HEK293 (cell line): Measurements from ENCODE around the gene PPP1R14C.

Experiments used
- BCL11A ChIP-seq: fragments of 450-650 bp; formaldehyde crosslinking; IDR thresholded peaks from 2 replicates; pipeline ENCODE4 v1.5.1; 2016; ENCODE audit warnings: low read depth, missing biosample characterization, missing genetic modification characterization
- PRDM4 ChIP-seq: fragments of 450-650 bp; formaldehyde crosslinking; IDR thresholded peaks from 2 replicates; pipeline ENCODE4 v1.5.1; 2017; ENCODE audit warnings: missing biosample characterization, missing genetic modification characterization
- ZBTB49 ChIP-seq: fragments of 450-650 bp; formaldehyde crosslinking; IDR thresholded peaks from 2 replicates; pipeline ENCODE4 v1.5.1; 2016; ENCODE audit warnings: missing biosample characterization, missing genetic modification characterization, low read depth
- ZNF248 ChIP-seq: fragments of 450-650 bp; formaldehyde crosslinking; IDR thresholded peaks from 2 replicates; pipeline ENCODE4 v1.5.1; 2017; ENCODE audit warnings: missing biosample characterization, missing genetic modification characterization
- ZNF777 ChIP-seq: fragments of 450-650 bp; formaldehyde crosslinking; IDR thresholded peaks from 2 replicates; pipeline ENCODE4 v1.5.1; 2017; ENCODE audit warnings: missing biosample characterization, missing genetic modification characterization, borderline replicate concordance

- no peak for TF ChIP-seq ZNF777 (tag by site-specific recombination)
- no peak for TF ChIP-seq ZBTB49 (tag by site-specific recombination)
- no peak for TF ChIP-seq BCL11A (tag by site-specific recombination)
- TF ChIP-seq ZNF248 (tag by site-specific recombination): no peak
- TF ChIP-seq PRDM4: no peak
Measured at GRCh38 chr6:150271501-150272263, 128.8 kb downstream of the PPP1R14C start.
